Measurements from ENCODE around the gene MME.
"Not testable (repeated sequence)": the region's sequence is repeated elsewhere in the genome, so short reads cannot be mapped to it uniquely, and the experiment has no call there.

Gene MME

DNA sequence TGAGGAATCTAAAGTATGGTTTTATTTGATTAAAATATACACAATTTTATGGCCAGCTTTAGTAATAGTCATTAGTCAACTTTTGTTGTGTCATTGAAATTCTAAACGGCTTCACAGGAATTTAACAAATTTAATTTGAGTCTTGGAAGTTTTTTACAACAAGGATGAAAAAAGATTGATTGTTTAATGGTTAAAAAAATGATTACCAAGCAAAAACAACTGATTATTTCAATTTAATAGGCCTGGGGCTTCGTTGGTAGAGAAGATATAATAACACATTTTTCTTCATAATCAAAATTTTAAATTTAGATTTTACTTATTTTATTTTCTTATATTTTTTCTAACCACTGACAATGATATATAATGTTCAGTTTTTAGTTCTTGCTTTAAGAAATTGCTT lies 4.4 kb downstream of the MME start:
- DNase-seq (ENCODE audit: low read depth): no peak

DNA sequence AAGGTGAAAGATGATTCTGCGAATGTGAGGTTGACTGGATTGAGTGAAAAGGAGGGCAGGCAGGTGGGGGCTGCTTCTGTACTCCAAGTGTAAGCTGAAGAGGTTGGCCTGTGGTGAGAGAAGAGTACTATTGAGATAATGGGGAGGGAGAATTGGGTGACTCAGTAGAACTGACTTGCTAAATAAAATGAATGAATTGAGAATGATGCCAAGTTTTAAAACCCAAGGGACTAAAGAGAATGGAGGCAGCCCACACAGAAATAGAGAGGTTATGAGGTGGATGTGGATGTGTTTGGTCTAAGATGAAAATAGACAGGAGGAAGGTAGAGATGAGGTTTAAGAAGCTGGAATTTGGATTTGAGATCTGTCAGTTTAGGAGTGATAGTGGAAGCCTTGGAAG lies 5.9 kb downstream of the MME start:
- no peak for DNase-seq (ENCODE audit: low read depth)

- DNase-seq (ENCODE audit: low read depth): no peak
These were observed 8.7 kb downstream of the MME start for GRCh38 chr3:155088706-155089345.

GRCh38 chr3:155089495-155089894 lies 9.4 kb downstream of the MME start:
- DNase-seq (ENCODE audit: low read depth): no peak

DNA sequence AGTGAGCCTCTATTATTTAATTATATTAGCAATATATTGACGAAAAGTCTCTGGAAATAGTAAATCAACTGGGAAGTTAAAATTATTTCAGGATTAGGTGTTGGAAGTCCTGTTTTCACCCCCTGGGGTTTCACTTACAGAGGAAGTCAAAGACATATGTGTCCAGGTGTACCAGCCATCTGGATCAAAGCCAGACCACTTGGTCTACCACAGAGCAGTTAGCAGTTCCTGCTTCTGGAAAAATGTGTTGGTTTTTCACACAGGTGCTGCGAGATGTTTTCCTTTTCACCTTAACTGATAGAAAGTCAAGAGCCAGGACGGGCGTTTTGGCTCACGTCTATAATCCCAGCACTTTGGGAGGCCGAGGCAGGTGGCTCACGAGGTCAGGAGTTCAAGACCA lies 13.1 kb downstream of the MME start:
- no peak for DNase-seq (ENCODE audit: low read depth)

DNA sequence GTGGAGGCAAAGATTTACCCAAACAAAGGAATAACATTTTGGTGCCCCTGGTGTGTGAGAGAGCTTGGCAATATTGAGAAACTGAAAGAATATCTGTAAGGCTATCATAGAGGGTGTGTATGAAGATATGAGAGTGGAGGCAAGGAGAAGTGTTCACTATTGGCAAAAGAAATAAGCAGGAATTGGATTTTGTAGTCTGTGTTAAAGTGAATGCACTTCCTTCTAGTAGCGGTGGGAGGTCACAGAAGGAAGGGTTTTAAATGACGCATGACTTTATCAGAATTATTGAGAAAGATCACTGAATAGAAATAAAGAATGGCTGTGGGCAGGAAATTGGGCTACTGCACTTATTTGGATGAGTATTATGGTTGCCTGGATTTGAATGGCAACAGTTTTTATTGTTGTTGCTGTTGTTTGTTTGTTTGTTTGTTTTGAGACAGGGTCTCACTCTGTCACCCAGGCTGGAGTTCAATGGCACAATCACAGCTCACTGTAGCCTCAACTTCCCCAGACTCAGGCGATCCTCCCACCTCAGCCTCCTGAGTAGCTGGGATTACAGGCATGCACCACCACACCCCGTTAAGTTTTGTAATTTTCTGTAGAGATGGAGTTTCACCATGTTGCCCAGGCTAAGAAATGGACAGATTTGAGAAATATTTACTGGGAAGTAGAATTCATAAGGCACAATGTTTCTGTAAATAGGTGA lies 16.3 kb downstream of the MME start:
- no peak for DNase-seq (ENCODE audit: low read depth)

GRCh38 chr3:155097009-155097349 lies 16.9 kb downstream of the MME start:
- no peak for DNase-seq (ENCODE audit: low read depth)

- no peak for DNase-seq (ENCODE audit: low read depth)
These were observed 21.3 kb downstream of the MME start for GRCh38 chr3:155101398-155101797.

DNA sequence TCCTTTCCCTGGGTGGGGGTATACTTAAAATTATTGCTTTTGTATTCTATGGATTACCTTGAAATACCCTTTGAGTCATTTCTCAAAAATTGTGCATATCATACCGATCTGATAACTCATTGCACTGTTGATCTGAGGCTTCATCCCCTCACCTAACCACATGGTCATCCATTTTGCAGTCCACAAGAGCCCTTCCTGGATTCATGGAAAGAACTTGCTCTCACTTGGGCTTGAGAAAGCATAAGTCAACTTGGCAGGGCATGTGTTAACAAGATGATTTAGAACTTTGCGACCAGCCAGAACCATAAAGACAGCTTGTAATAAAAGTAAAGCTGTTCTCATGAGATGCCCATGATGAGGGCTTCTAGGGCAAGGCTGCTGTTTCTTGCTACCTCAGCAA lies 22.2 kb downstream of the MME start:
- DNase-seq (ENCODE audit: low read depth): no peak

- no peak for DNase-seq (ENCODE audit: low read depth)
These were observed 23.6 kb downstream of the MME start for GRCh38 chr3:155103686-155104085.

GRCh38 chr3:155106119-155106518 lies 26.0 kb downstream of the MME start:
- no peak for DNase-seq (ENCODE audit: low read depth)

DNA sequence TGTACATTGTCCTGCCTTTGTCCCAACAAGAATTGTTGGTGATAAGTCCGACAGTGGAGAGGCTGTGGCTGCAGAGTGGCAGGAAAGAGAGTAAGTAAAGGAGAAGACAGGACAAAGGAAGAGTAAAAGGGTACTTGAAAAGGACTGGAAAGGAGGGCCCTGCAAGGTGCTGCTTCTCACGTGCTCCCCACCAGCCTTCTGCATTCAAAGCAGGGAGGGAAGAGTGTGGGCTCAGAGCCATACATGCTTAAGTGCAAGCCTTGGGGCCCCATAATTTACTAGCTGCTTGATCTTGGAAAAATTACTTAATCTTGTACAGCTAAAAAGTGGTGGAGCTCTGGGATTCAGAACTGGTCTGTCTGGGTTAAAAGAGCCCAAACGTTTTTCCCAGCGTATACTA lies 29.9 kb downstream of the MME start:
- DNase-seq (ENCODE audit: low read depth): no peak

- no peak for DNase-seq (ENCODE audit: low read depth)
These were observed 31.1 kb downstream of the MME start for GRCh38 chr3:155110996-155111901.

GRCh38 chr3:155111971-155112370 lies 31.9 kb downstream of the MME start:
- no peak for DNase-seq (ENCODE audit: low read depth)

DNA sequence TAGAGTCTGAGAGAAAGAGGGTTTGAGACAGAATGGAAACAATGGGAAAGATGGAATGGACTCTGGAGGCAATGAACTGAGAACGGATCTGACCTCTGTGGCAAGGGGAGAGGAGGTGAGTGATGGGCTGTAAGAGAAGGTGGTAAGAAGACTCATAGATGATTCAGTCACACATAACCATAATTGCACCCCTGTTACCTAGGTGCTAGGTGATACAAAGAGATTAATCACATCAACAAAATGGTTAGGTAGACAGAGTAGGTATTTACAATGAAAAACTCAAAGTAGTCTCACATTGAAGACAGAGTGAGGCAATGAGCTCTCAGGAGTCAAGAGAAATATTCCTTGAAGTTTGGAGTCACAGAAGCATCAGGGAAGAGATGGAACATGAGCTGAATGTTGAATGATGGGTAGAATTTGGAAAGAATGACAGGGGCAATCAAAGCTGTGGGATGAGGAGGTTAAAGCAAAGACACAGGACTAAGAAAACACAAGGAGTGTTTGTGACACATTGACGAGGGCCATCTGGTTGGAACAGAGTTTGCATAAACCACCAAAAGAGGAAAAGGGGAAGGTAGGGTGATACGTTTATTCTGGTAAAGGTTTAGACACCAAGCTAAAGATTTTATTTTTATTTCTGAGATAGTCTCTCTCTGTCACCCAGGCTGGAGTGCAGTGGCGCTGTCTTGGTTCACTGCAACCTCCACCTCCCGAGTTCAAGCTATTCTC lies 32.7 kb downstream of the MME start:
- DNase-seq (ENCODE audit: low read depth): no peak

- DNase-seq (ENCODE audit: low read depth): not testable (repeated sequence)
These were observed 44.6 kb downstream of the MME start for GRCh38 chr3:155124745-155125144.

DNA sequence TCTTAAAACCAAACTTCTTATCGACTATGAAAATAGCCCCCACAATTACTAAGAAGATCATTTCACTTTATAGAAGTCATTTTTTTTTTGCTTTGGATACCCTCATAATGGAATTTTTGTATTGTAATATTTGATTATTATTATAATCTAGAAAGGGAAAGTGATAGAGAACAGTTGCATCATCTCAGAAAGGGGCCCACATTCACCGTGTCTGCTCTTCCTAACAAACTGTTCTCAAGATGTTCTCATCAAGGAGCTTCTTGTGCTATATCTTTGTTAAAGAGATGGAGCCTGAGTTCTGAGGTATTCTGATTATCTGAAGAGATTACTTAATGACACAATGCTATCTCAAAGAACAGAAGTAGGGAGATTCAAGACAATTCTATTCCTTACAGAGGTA lies 49.3 kb downstream of the MME start:
- no peak for DNase-seq (ENCODE audit: low read depth)

DNA sequence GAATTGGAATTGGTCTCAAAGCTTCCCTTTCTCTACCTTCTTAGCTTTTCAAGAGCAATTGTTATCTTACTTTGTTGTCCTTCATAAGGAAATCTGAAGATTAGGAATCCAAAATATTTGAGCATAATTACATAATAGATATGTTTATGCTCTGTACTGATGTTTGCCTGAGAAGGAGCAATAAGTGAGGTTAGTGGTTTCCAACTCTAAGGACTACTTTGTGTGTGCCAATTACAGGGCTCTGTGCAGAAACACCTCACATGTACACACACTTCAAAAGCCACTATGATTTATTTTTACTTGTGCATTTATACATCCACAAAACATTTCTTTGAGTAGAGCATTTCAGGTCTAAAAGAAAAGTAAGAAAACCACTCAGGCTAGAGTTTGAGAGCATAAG lies 49.9 kb downstream of the MME start:
- no peak for DNase-seq (ENCODE audit: low read depth)

DNA sequence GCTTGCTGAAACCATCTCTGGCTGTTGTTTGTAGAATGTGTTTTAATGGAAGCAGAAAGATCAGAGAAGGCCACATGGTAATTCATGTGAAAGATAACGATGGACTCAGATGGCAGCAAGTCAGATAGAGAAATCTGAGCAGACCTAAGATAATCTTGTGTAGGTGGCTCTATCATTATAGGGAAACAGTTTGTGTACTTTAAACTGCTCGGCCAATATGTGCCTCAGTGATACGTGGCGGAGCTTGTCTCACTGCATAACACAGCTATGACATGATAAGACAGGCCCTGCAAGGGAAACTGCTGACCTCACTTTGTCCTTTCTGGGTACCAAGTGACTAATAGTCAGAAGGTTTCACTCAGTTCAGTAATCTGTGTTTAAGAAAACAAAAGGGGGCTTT lies 51.0 kb downstream of the MME start:
- DNase-seq (ENCODE audit: low read depth): no peak

DNA sequence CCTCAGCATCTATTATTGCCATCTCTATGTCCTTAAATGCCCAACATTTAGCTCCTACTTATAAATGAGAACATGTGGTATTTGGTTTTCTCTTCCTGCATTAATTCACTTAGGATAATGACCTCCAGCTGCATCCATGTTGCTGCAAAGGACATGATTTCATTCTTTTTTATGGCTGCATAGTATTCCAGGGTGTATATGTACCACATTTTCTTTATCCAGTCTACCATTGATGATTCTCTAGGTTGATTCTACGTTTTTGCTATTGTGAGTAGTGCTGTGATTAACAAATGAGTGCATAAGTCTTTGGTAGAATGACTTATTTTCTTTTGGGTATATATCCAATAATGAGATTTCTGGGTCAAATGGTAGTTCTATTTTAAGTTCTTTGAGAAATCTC lies 54.2 kb downstream of the MME start:
- not testable (repeated sequence) for DNase-seq (ENCODE audit: low read depth)

- DNase-seq (ENCODE audit: low read depth): no peak
These were observed 54.9 kb downstream of the MME start for GRCh38 chr3:155135003-155135402.

DNA sequence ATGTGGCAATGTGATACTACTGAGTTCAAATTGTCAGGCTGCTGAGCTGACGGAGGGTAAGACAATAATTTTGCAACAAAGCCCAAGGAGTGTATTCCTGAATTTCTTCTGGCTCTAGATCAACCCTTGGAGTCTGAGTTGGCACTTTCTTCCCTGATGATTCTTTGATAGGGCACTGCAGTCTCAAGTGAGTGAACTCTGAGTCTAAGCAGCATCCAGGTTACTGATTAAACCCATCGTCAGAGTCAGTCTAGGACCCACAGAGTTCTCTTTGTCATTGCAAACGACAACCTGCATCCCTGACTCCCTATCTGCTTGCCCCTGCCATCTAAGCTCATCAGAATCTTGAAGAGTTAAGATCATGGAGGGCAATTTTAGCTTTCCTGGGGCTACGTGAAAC lies 58.6 kb downstream of the MME start:
- no peak for DNase-seq (ENCODE audit: low read depth)

DNA sequence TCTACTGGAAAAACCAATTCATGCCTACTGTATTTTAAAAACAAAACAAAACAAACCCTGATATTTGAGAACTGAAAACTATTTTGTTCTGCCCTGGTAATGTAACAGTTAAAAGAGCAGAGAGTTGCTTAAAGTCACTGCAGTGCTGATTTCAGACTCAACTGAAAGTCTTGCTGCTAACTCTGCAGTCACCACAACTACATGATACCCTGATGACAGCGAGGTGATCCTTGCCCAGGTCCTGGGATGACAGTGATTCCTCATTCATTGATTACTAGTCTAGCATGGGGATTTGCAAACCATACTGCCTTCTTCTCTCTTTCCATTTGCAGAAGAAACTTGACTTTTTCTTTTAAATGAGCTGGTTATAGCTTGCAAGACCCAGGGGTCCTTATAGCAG lies 67.5 kb downstream of the MME start:
- DNase-seq (ENCODE audit: low read depth): no peak
